Measurements from ENCODE around the gene CLTCL1.

- no peak for TF ChIP-seq CTCF (IDR thresholded peaks at IDR 0.05)
- no peak for TF ChIP-seq POLR2AphosphoS5 (IDR thresholded peaks at IDR 0.05)
- no peak for TF ChIP-seq POLR2A (IDR thresholded peaks at IDR 0.05)
- no peak for TF ChIP-seq EP300 (IDR thresholded peaks at IDR 0.05; ENCODE audit: low read depth)
These were observed 114.8 kb downstream of the CLTCL1 start for GRCh38 chr22:19176732-19177131.
